Inferior parietal cortex (tissue), 1 donor: Measurements from ENCODE around the gene DDX31.

Source experiments
- DNase-seq: peaks from one replicate; pipeline ENCODE4 v3.0.0-alpha.2; 2016; ENCODE audit errors: extremely low spot score

DDX31 gene

GRCh38 chr9:132596200-132596599, 73.6 kb downstream of the DDX31 start:
- DNase-seq = no peak

GRCh38 chr9:132595319-132595718, 74.5 kb downstream of the DDX31 start:
- DNase-seq = no peak

- DNase-seq = no peak
Measured at GRCh38 chr9:132594412-132594811, 75.4 kb downstream of the DDX31 start.

- no peak for DNase-seq
Measured at GRCh38 chr9:132592451-132592850, 77.3 kb downstream of the DDX31 start.

GRCh38 chr9:132591751-132592314, 78.0 kb downstream of the DDX31 start:
- DNase-seq = no peak

- DNase-seq = no peak
Measured at GRCh38 chr9:132591244-132591643, 78.5 kb downstream of the DDX31 start.

GRCh38 chr9:132590318-132591182, 79.2 kb downstream of the DDX31 start:
- no peak for DNase-seq

GRCh38 chr9:132590037-132590317, 79.8 kb downstream of the DDX31 start:
- no peak for DNase-seq

GRCh38 chr9:132589148-132590036, 80.4 kb downstream of the DDX31 start:
- no peak for DNase-seq

- no peak for DNase-seq
Measured at GRCh38 chr9:132588501-132589147, 81.2 kb downstream of the DDX31 start.

GRCh38 chr9:132588098-132588497, 81.7 kb downstream of the DDX31 start:
- DNase-seq = no peak

GRCh38 chr9:132587592-132587955, 82.2 kb downstream of the DDX31 start:
- no peak for DNase-seq

- DNase-seq = no peak
Measured at GRCh38 chr9:132586830-132587591, 82.8 kb downstream of the DDX31 start.

- no peak for DNase-seq
Measured at GRCh38 chr9:132585954-132586829, 83.6 kb downstream of the DDX31 start.

GRCh38 chr9:132584601-132585560, 84.9 kb downstream of the DDX31 start:
- no peak for DNase-seq

- DNase-seq = no peak
Measured at GRCh38 chr9:132583584-132584304, 86.0 kb downstream of the DDX31 start.

GRCh38 chr9:132582786-132583583, 86.8 kb downstream of the DDX31 start:
- DNase-seq = no peak
